UCSD-AML1 (cell line): ENCODE data around the gene GABRB1.

Experiments
- DNase-seq: peaks from one replicate; lab custom pipeline; 2025; ENCODE audit not compliant: unreplicated experiment; lab: John Stamatoyannopoulos, UW

The GABRB1 gene

DNA sequence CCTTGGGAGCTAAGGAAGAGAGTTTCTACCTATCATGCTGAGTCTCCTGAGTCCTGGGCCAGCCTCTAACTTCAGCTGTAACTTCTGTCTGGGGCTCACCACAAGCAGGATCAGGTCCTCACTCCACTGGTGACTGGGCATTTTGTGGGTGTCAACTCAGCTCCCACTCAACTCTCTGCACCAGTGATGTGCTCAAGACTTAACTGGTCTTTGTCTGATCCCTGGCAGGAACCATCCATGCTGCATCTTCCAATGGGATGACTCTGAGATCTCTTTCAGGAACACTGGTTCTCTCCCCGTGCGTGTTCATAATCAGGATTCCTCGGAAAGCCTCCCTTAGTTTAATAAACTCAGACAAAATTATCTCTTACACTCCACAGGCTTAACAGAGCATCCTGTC is 349.8 kb downstream of the GABRB1 start:
- no peak for DNase-seq

DNA sequence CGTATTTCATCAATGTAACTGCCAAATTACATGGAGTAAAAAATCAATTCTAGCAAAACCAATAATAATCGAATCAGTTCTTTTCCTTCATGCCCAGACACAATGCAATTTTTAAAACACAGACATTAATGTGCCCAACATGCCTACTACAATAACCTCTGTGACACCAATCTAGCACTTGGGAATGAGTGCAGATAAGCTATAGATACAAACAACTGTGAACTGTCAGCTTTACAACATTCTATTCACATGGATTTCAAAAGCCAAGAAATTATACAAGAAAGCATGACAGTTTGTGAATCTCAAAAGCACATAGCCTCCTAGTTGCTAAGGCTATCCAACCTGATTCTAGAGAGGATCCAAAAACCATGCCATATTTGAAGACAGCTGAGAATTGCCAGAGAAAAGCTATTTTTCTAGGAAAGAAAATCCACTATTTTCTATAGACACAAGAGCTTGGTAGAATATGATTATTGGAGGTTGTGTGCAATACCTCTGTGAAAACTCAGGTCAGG is 351.5 kb downstream of the GABRB1 start:
- no peak for DNase-seq

- DNase-seq, result no peak
Measured at GRCh38 chr4:47383829-47384427, 352.6 kb downstream of the GABRB1 start.

- DNase-seq, result no peak
Measured at GRCh38 chr4:47386146-47386545, 354.8 kb downstream of the GABRB1 start.

GRCh38 chr4:47386561-47387235 is 355.3 kb downstream of the GABRB1 start:
- DNase-seq, result no peak

GRCh38 chr4:47390428-47391125 is 359.2 kb downstream of the GABRB1 start:
- DNase-seq, result no peak

DNA sequence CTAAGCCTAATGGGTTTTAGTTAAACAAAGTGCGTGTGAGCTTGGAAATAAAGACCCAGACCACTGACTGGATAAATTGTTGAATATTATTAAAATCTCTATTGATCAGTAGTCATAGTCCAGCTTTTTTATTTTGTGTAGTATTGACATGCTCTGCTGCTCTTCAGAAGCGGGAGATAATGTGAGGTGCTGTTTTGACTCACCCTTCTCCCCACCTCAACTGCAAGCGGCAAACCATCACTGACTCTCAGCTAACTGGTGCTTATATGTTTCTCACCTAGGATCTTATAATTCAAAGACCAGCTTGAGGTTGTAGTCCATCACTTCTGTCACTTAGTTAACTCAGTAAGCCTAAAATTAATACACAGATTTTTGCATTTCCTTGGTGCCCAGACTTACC is 359.9 kb downstream of the GABRB1 start:
- no peak for DNase-seq

GRCh38 chr4:47406408-47406807 is 375.0 kb downstream of the GABRB1 start:
- no peak for DNase-seq

DNA sequence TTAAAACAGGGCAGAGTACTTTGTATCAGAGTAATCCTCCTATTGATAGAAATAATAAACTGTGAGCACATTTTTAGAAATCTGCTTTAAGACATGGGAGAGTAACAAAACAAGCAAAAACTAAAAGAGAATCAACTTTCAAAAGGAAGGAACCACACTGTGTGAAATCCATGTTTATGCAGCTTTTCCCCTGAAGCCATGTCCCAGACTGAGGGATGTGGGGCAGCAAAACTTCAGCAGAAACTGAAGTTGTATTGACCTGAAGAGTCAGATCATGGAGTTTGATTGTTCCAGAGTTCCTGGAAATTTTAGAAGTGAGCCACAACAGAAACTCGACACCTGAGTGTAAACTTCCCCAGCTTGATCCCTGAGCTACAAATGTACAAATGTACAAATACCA is 378.9 kb downstream of the GABRB1 start:
- DNase-seq, result no peak

DNA sequence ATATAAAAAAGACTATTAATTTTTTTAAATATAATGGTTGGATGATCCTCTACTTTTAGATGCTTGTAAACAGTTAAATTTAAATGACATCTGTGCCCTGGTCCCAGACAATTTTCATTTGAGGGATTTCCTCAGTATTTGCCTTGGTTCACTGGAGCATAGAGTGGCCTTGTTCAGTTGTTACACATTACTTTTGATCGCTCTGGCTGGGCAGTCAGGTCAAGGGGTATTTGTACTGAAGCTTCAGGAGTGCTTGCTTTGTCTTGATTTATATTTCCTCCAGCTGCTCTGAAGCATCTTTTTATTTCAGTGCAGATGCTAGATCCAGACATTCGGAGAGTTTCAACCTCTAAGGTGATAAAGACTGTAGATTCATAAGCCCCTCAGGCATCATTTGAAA is 382.2 kb downstream of the GABRB1 start:
- DNase-seq, result no peak

DNA sequence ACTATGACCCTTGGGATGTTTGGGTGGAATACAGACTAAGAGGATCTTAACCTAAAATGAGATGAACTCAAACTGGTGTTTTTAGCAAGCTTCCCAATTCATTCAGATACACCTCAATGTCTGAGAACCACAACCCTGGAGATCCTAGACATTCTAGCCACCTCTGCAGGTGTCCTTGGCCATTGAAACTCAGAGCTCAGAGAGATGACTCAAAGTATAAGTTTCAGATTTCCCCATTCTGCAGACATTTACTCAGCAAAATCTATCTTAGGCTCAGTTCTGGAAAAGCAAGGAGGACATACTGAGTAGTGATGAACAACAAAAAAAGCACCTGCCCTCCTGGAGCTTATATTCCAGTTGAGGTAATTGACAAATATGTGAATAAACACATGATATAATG is 384.4 kb downstream of the GABRB1 start:
- no peak for DNase-seq

- no peak for DNase-seq
Measured at GRCh38 chr4:47418147-47418546, 386.8 kb downstream of the GABRB1 start.

DNA sequence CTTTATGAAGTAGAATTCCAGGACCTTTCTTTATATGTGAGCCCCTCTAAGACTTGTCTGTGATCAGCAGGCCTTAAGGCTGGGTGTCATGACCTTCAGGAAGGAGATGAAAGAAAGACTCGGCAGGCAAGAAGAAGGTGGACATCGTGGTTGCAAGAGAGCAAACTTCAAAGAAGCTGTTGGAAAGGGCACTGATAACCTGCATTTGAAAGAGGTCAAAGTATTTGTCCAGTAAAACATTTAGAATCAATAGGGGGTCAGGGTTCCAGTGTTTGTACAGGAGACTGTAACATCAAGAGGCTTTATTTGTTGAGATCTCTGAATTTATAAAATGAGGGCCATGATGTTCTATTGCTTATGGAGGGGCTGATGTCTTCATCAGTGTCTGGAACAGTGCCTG is 387.9 kb downstream of the GABRB1 start:
- DNase-seq, result no peak

- no peak for DNase-seq
Measured at GRCh38 chr4:47425628-47426027, 394.3 kb downstream of the GABRB1 start.

- DNase-seq, result no peak
Measured at GRCh38 chr4:47427935-47428334, 396.6 kb downstream of the GABRB1 start.

DNA sequence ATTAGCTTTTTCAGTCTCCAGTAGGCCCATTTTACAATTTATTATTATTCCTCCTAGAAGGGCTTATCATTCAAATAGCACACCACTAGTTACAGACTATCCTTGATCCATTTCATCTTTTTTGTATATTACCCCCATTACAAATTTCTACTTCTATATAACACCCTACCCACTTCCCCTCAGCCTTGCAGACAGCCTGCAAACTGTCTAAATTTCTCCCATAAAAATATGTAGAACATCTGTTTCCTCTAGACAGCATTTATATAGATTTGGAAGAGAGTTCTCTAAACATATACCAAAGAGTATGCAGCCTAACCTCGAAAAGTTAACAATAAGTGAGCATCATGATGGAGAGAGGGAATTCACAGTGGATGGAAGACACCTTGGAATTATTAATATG is 401.4 kb downstream of the GABRB1 start:
- no peak for DNase-seq

DNA sequence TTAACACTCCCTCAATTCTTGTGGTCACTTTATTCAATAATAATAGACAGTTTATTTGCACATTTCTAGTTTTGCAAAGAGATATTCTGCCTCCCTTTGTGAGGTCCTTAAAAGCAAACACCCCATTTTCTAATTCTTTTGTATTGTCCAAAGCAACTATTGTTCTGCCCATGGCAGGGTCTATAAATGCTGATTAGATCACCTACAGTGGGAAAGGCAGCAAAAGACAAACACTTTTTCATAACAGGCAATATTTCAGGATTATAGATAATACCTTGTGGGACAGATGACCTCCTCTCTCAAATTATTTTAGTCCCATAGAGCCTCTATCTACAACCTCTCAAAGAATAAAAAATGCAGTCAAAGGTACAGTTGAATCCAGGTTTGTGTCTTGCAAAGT is 403.6 kb downstream of the GABRB1 start:
- no peak for DNase-seq

- DNase-seq, result peak; percentile 60
Measured at GRCh38 chr4:47442980-47443379, 411.6 kb downstream of the GABRB1 start.

DNA sequence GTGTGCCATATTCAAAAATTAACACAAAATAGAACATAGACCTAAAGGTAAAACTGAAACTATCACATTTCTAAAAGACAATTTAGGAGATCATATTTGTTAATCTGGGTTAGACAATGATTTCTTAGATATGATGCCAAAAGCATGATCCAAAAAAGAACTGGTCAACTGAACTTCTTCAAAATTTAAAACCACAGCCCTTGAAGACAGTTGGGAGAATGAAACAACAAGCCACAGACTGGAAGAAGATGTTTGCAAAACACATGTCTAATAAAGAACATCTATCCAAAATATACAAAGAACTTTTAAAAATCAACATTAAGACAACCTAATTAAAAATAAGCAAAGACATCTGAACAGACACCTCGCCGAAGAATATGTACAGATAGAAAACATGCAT is 412.7 kb downstream of the GABRB1 start:
- no peak for DNase-seq

DNA sequence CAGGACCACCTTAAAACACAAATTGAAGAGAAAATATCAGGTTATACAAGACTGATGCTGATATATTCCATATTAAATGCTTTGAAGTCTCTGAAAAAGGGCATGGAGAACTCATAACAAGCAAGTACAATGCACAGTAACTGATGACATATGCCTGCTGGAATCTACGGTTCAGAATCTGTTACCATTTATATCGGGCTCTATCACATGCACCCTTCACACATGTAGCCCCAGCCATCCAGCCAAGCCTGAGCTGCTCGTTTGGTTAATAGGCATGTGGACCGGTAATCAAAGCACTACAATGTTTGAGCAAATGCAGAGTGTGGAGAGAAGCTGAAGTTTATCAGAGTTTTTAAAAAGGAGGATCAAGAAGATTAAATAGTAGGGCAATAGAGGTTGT is 420.3 kb downstream of the GABRB1 start:
- no peak for DNase-seq

- no peak for DNase-seq
Measured at GRCh38 chr4:47462799-47463234, 431.4 kb downstream of the GABRB1 start.
